GM10847 (cell line): ENCODE measurements around the gene FGF9.
A peak's percentile ranks its signal among the peaks of the same experiment; 100 is the strongest.

ENCODE experiments used
- POLR2A ChIP-seq: IDR thresholded peaks from 2 replicates; pipeline ENCODE4 v1.6.1; 2011; ENCODE audit not compliant: insufficient read length; ENCODE audit errors: extremely low read depth

FGF9 gene

GRCh38 chr13:21670883-21671619 is at the start of gene FGF9:
Gene FGF9 (plus strand): TSS chr13:21671073. CDS start chr13:21671913, 840 bp downstream.
- TF ChIP-seq POLR2A = peak; percentile 62

GRCh38 chr13:21625366-21625765 is 45.5 kb upstream of the FGF9 start:
- no peak for TF ChIP-seq POLR2A

GRCh38 chr13:21632196-21632595 is 38.7 kb upstream of the FGF9 start:
- TF ChIP-seq POLR2A = no peak

GRCh38 chr13:21636656-21637055 is 34.2 kb upstream of the FGF9 start:
- TF ChIP-seq POLR2A = no peak

GRCh38 chr13:21637296-21637695 is 33.6 kb upstream of the FGF9 start:
- TF ChIP-seq POLR2A = no peak

GRCh38 chr13:21638319-21639282 is 32.3 kb upstream of the FGF9 start:
- TF ChIP-seq POLR2A = no peak

GRCh38 chr13:21639561-21639960 is 31.3 kb upstream of the FGF9 start:
- no peak for TF ChIP-seq POLR2A

- TF ChIP-seq POLR2A = no peak
Observed at GRCh38 chr13:21641629-21642028, 29.2 kb upstream of the FGF9 start.

GRCh38 chr13:21657538-21657937 is 13.3 kb upstream of the FGF9 start:
- no peak for TF ChIP-seq POLR2A

- no peak for TF ChIP-seq POLR2A
Observed at GRCh38 chr13:21659087-21659486, 11.8 kb upstream of the FGF9 start.

- TF ChIP-seq POLR2A = no peak
Observed at GRCh38 chr13:21661097-21661909, 9.6 kb upstream of the FGF9 start.

GRCh38 chr13:21663197-21663596 is 7.7 kb upstream of the FGF9 start:
- TF ChIP-seq POLR2A = no peak

- no peak for TF ChIP-seq POLR2A
Observed at GRCh38 chr13:21668732-21669275, 2.1 kb upstream of the FGF9 start.

- TF ChIP-seq POLR2A = no peak
Observed at GRCh38 chr13:21670006-21670882, 629 bp upstream of the FGF9 start.

- no peak for TF ChIP-seq POLR2A
Observed at GRCh38 chr13:21671620-21672286, 880 bp downstream of the FGF9 start.
